HCT116 (cell line): ENCODE results near the gene WTAP.

Source experiments
- ATF3 ChIP-seq: IDR thresholded peaks from 2 replicates; pipeline ENCODE4 v1.6.1; 2012
- ELF1 ChIP-seq: IDR thresholded peaks from 2 replicates; pipeline ENCODE4 v1.6.1; 2012; ENCODE audit warnings: low read depth, borderline replicate concordance
- EZH2 ChIP-seq: fragments of 200-600 bp; sonication (generic); IDR thresholded peaks from 2 replicates; pipeline ENCODE4 v1.6.1; 2017; ENCODE audit warnings: antibody characterized with exemption, mixed run types
- JUND ChIP-seq: IDR thresholded peaks from 2 replicates; pipeline ENCODE4 v1.6.1; 2012
- POLR2A ChIP-seq: IDR thresholded peaks from 2 replicates; pipeline ENCODE4 v1.7.0; 2011; ENCODE audit warnings: borderline replicate concordance; ENCODE audit not compliant: insufficient read depth, insufficient read length; ENCODE audit errors: extremely low read depth
- POLR2AphosphoS5 ChIP-seq: IDR thresholded peaks from 2 replicates; pipeline ENCODE4 v1.6.1; 2011; ENCODE audit warnings: mild to moderate bottlenecking, low read depth, low read length, moderate library complexity
- SP1 ChIP-seq: IDR thresholded peaks from 2 replicates; pipeline ENCODE4 v1.6.1; 2012; ENCODE audit warnings: low read depth
- TF ChIP-seq, protein P1 (sequence below), 3 experiments: fragments of 200-600 bp in 1 of 3; sonication (generic) in 1 of 3; IDR thresholded peaks in 2 of 3; conservative IDR thresholded peaks in 1 of 3; 2 replicates each; pipeline ENCODE4 v1.5.1; 2012 to 2017; ENCODE audit warnings: low read depth in 2 of 3, low read length in 2 of 3, antibody characterized with exemption in 1 of 3, borderline replicate concordance in 1 of 3, control low read depth in 1 of 3, mild to moderate bottlenecking in 1 of 3, mixed read lengths in 1 of 3, mixed run types in 1 of 3, moderate library complexity in 1 of 3; ENCODE audit not compliant: insufficient read depth in 1 of 3
- TF ChIP-seq, protein P2 (sequence below): IDR thresholded peaks from 2 replicates; pipeline ENCODE4 v1.6.1; 2012; ENCODE audit warnings: low read depth

DNA sequence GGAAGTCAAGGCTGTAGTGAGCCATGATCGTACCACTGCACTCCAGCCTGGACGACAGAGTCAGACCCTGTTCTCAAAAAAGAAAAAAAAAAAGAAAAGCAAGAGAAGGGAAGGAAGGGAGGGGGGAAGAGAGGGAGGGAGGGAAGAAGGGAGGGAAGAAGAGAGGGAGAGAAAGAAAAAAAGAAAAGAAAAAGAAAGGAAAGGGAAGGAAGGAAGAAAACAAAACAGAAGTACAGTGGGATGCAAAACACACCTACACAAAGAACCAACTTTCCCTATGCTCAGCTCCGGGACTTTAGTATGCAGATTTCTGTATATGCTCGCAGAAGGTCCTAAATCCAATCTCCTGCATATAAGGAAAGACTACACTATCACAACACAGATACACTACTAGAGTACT, 2.5 kb upstream of the WTAP start:
- TF ChIP-seq, protein P1, sequence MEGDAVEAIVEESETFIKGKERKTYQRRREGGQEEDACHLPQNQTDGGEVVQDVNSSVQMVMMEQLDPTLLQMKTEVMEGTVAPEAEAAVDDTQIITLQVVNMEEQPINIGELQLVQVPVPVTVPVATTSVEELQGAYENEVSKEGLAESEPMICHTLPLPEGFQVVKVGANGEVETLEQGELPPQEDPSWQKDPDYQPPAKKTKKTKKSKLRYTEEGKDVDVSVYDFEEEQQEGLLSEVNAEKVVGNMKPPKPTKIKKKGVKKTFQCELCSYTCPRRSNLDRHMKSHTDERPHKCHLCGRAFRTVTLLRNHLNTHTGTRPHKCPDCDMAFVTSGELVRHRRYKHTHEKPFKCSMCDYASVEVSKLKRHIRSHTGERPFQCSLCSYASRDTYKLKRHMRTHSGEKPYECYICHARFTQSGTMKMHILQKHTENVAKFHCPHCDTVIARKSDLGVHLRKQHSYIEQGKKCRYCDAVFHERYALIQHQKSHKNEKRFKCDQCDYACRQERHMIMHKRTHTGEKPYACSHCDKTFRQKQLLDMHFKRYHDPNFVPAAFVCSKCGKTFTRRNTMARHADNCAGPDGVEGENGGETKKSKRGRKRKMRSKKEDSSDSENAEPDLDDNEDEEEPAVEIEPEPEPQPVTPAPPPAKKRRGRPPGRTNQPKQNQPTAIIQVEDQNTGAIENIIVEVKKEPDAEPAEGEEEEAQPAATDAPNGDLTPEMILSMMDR (IDR thresholded peaks at IDR 0.05 in 2 of 3, conservative IDR thresholded peaks at IDR 0.05 in 1 of 3; ENCODE audit: borderline replicate concordance in 1 of 3, insufficient read depth in 1 of 3, low read depth in 2 of 3, low read length in 2 of 3): no peak
- no peak for TF ChIP-seq ELF1
- TF ChIP-seq, protein P2, sequence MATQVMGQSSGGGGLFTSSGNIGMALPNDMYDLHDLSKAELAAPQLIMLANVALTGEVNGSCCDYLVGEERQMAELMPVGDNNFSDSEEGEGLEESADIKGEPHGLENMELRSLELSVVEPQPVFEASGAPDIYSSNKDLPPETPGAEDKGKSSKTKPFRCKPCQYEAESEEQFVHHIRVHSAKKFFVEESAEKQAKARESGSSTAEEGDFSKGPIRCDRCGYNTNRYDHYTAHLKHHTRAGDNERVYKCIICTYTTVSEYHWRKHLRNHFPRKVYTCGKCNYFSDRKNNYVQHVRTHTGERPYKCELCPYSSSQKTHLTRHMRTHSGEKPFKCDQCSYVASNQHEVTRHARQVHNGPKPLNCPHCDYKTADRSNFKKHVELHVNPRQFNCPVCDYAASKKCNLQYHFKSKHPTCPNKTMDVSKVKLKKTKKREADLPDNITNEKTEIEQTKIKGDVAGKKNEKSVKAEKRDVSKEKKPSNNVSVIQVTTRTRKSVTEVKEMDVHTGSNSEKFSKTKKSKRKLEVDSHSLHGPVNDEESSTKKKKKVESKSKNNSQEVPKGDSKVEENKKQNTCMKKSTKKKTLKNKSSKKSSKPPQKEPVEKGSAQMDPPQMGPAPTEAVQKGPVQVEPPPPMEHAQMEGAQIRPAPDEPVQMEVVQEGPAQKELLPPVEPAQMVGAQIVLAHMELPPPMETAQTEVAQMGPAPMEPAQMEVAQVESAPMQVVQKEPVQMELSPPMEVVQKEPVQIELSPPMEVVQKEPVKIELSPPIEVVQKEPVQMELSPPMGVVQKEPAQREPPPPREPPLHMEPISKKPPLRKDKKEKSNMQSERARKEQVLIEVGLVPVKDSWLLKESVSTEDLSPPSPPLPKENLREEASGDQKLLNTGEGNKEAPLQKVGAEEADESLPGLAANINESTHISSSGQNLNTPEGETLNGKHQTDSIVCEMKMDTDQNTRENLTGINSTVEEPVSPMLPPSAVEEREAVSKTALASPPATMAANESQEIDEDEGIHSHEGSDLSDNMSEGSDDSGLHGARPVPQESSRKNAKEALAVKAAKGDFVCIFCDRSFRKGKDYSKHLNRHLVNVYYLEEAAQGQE: no peak
- TF ChIP-seq JUND: no peak
- TF ChIP-seq SP1: no peak
- TF ChIP-seq POLR2A: no peak
- no peak for TF ChIP-seq ATF3
- TF ChIP-seq POLR2AphosphoS5: no peak
- TF ChIP-seq EZH2: no peak
